Measurements from ENCODE around the gene CPEB4. TPM values are rescaled to one million over a fixed set of nuclear protein-coding genes. Genes with fewer than 3 reads are reported as not detected.
A peak's percentile ranks its signal among the peaks of the same experiment; 100 is the strongest.

The CPEB4 gene
- total and polyA plus RNA-seq, 9 of the 15 experiments (the other 6 are each of a cell fraction or from before 2014, with no cell fraction given): 7.4 to 21.3 (median 12.4) TPM

- Histone ChIP-seq H3K9me3 (replicated peaks; ENCODE audit: control insufficient read depth, insufficient read depth, low read depth, low read length) (no peaks in the 10 kb centered on the region), H3K79me2 (ENCODE audit: control insufficient read depth, insufficient read depth, low read length) (no peaks in the 10 kb centered on the region), H3K9me1 (ENCODE audit: control insufficient read depth, insufficient read depth, low read length) (no peaks in the 10 kb centered on the region), H3K36me3 (ENCODE audit: control insufficient read depth, insufficient read depth, low read length) (no peaks in the 10 kb centered on the region), H2AFZ (ENCODE audit: low read depth, low read length) (peak overlapping the region; percentile 81), H3K4me1 (replicated peaks in 1 of 2; ENCODE audit: control insufficient read depth in 2 of 2, insufficient read depth in 2 of 2, low read length in 2 of 2) (peaks cover 73 to 97% of the 10 kb centered on the region in 2 experiments), H3K9ac (ENCODE audit: insufficient read depth in 1 of 2, low read depth in 2 of 2, low read length in 2 of 2) (peak overlapping the region; percentile 57 to 58; a peak in 3 of 4 replicates), H3K4me3 (no peak overlapping the region), H3K27ac (ENCODE audit: extremely low read depth, low read depth, low read length) (peak overlapping the region; percentile 77), H3K4me2 (ENCODE audit: insufficient read depth, low read length) (peak overlapping the region; percentile 78), H4K20me1 (replicated peaks; ENCODE audit: control insufficient read depth, insufficient read depth, low read length) (no peaks in the 10 kb centered on the region), H3K27me3 (ENCODE audit: control insufficient read depth in 2 of 2, insufficient read depth in 2 of 2, low read length in 2 of 2) (no peaks in the 10 kb centered on the region)
- 5% methylated on average over 4 of the region's 4 CpGs for WGBS (ENCODE audit: insufficient coverage, low coverage, missing lambda C conversion rate)
- no TSS peak for BruUV-seq (replicated peaks)
- ChIA-PET CTCF (ENCODE audit: low intra/inter-chr PET ratio) (no interaction called here), POLR2A (interaction anchor here (0.5 to 2.5 kb wide), 14 partner anchors 11 to 507 kb away, joined by 3 to 9 read pairs (median 3); partner anchors contain the start of gene CPEB4)
- FAIRE-seq (peak; percentile 29), ATAC-seq (peak; percentile 4), DNase-seq (ENCODE audit: extremely low read depth in 1 of 4, low spot score in 3 of 4) (peak; percentile 42 to 67 (median 48))
- intact Hi-C loops (cut with micrococcal nuclease): no loop called here
- in situ Hi-C loops (cut with MboI): no loop called here
- TF ChIP-seq ZFP30 (CRISPR knock-in tag; IDR thresholded peaks at IDR 0.05; ENCODE audit: borderline replicate concordance): no peak
- TF ChIP-seq MEIS2 (IDR thresholded peaks at IDR 0.05; ENCODE audit: partially characterized antibody): peak; percentile 28
- TF ChIP-seq XRCC4 (IDR thresholded peaks at IDR 0.05; ENCODE audit: extremely low read depth, insufficient read depth, insufficient read length): no peak
- TF ChIP-seq DPF2 (IDR thresholded peaks at IDR 0.05): 0 out of 2 replicates have a peak, but pooled peaks have one; percentile 12
- TF ChIP-seq ATF7 (IDR thresholded peaks at IDR 0.05): 0 out of 2 replicates have a peak, but pooled peaks have one; percentile 42
- TF ChIP-seq TCFL5 (CRISPR knock-in tag; conservative IDR thresholded peaks at IDR 0.05): no peak
- no peak for TF ChIP-seq ARID3B (CRISPR knock-in tag; IDR thresholded peaks at IDR 0.05; ENCODE audit: borderline replicate concordance)
- no peak for TF ChIP-seq CHD2 (IDR thresholded peaks at IDR 0.05; ENCODE audit: low read depth, low read length)
- no peak for TF ChIP-seq ZC3H8 (IDR thresholded peaks at IDR 0.05)
- TF ChIP-seq NRF1 (conservative IDR thresholded peaks at IDR 0.05 in 1 of 2, IDR thresholded peaks at IDR 0.05 in 1 of 2): no peak
- TF ChIP-seq SMARCA5 (IDR thresholded peaks at IDR 0.05): 0 out of 2 replicates have a peak, but pooled peaks have one; percentile 42
- TF ChIP-seq ZFP1 (CRISPR knock-in tag; IDR thresholded peaks at IDR 0.05): no peak
- TF ChIP-seq ZKSCAN1 (IDR thresholded peaks at IDR 0.05; ENCODE audit: low read depth, low read length): no peak
- 0 out of 2 replicates have a peak, but pooled peaks have one; percentile 15 for TF ChIP-seq SOX6 (IDR thresholded peaks at IDR 0.05)
- no peak for TF ChIP-seq ZNF311 (CRISPR knock-in tag; IDR thresholded peaks at IDR 0.05)
Measured at GRCh38 chr5:173859408-173860159, 28.6 kb upstream of the CPEB4 start.
